SH-SY5Y (cell line): ENCODE measurements around the gene EXOC2.

Experiments
- GATA2 ChIP-seq: IDR thresholded peaks from 2 replicates; pipeline ENCODE4 v1.6.1; 2011; ENCODE audit warnings: mild to moderate bottlenecking, low read depth, low read length
- GATA3 ChIP-seq: IDR thresholded peaks from 2 replicates; pipeline ENCODE4 v1.6.1; 2011; ENCODE audit warnings: low read depth, mild to moderate bottlenecking, low read length, moderate library complexity

- TF ChIP-seq GATA3 (no peak), GATA2 (no peak)
Observed at GRCh38 chr6:674956-675355, 18.0 kb downstream of the EXOC2 start.
